RWPE2 (cell line): ENCODE results near the gene LASP1NB.
A peak's percentile ranks its signal among the peaks of the same experiment; 100 is the strongest.

ENCODE experiments used
- ATAC-seq: fragments of 200-7000 bp; cut with Tn5 transposase; 3 replicates; pipeline ENCODE4 v1.9.1; 2021; ENCODE audit warnings: low read depth
- DNase-seq: peaks from one replicate; pipeline ENCODE4 v3.0.0-alpha.2; 2020; ENCODE audit warnings: low spot score
- H3K27ac ChIP-seq: fragments of 450-650 bp; 2 replicates; pipeline ENCODE4 v1.5.1; 2017; ENCODE audit warnings: mild to moderate bottlenecking; ENCODE audit not compliant: poor library complexity, severe bottlenecking
- H3K27me3 ChIP-seq: fragments of 250-450 bp; sonication (Bioruptor Pico); 2 replicates; pipeline ENCODE4 v1.5.1; 2021; ENCODE audit warnings: mild to moderate bottlenecking, moderate library complexity; ENCODE audit not compliant: insufficient read depth, poor library complexity, severe bottlenecking
- H3K36me3 ChIP-seq: fragments of 250-450 bp; sonication (Bioruptor Pico); 2 replicates; pipeline ENCODE4 v1.5.1; 2020; ENCODE audit warnings: low read depth, mild to moderate bottlenecking, moderate library complexity
- H3K4me1 ChIP-seq: fragments of 250-450 bp; sonication (Bioruptor Pico); 2 replicates; pipeline ENCODE4 v1.5.1; 2021; ENCODE audit warnings: mild to moderate bottlenecking, moderate library complexity; ENCODE audit not compliant: insufficient read depth, poor library complexity, severe bottlenecking
- H3K4me3 ChIP-seq: fragments of 250-450 bp; sonication (Bioruptor Pico); 2 replicates; pipeline ENCODE4 v1.5.1; 2021; ENCODE audit warnings: mild to moderate bottlenecking, moderate library complexity; ENCODE audit not compliant: severe bottlenecking
- H3K9me3 ChIP-seq: fragments of 250-450 bp; sonication (Bioruptor Pico); 2 replicates; pipeline ENCODE4 v1.5.1; 2021; ENCODE audit warnings: mild to moderate bottlenecking, moderate library complexity; ENCODE audit not compliant: severe bottlenecking
- CTCF ChIP-seq: fragments of 450-650 bp; IDR thresholded peaks from one replicate; pipeline ENCODE4 v1.5.1; 2017; ENCODE audit warnings: mild to moderate bottlenecking, moderate library complexity; ENCODE audit not compliant: poor library complexity, severe bottlenecking

The LASP1NB gene

GRCh38 chr17:38925263-38925995 lies at the start of gene LASP1NB:
LASP1NB (plus strand) TSS chr17:38925614.
- Histone ChIP-seq H3K4me3 (no peak within 1 kb of the TSS), H3K27me3 (no peaks in the 10 kb centered on the region), H3K9me3 (no peaks in the 10 kb centered on the region), H3K36me3 (peaks cover under 1% of the 10 kb centered on the region; the same call in 1 of the 2 replicates), H3K27ac (no peak within 1 kb of the TSS), H3K4me1 (no peaks in the 10 kb centered on the region)
- TF ChIP-seq CTCF, result no peak
- DNase-seq (no peak), ATAC-seq (no peak)

GRCh38 chr17:38877130-38877851 lies 48.1 kb upstream of the LASP1NB start:
- no peak for DNase-seq
- peaks cover 73% of the 10 kb centered on the region for H3K4me1 ChIP-seq
- H3K9me3 ChIP-seq, result no peaks in the 10 kb centered on the region
- H3K4me3 ChIP-seq, result no peak overlapping the region
- no peak for TF ChIP-seq CTCF
- H3K36me3 ChIP-seq, result peaks cover 55% of the 10 kb centered on the region
- no peak for ATAC-seq
- H3K27me3 ChIP-seq, result no peaks in the 10 kb centered on the region
- H3K27ac ChIP-seq, result peak overlapping the region; percentile 98

- Histone ChIP-seq H3K4me1 (peaks cover 51% of the 10 kb centered on the region), H3K4me3 (no peak overlapping the region), H3K9me3 (no peaks in the 10 kb centered on the region), H3K27ac (peak overlapping the region; percentile 98), H3K27me3 (no peaks in the 10 kb centered on the region), H3K36me3 (peaks cover 67% of the 10 kb centered on the region)
- DNase-seq, result peak; percentile 93
- peak; percentile 90 for ATAC-seq
- TF ChIP-seq CTCF, result no peak
Observed at GRCh38 chr17:38879878-38880665, 45.3 kb upstream of the LASP1NB start.

- peaks cover 76% of the 10 kb centered on the region for H3K36me3 ChIP-seq
- TF ChIP-seq CTCF, result no peak
- no peak for DNase-seq
- ATAC-seq, result no peak
- H3K27ac ChIP-seq, result peak overlapping the region; percentile 98
- H3K9me3 ChIP-seq, result no peaks in the 10 kb centered on the region
- H3K27me3 ChIP-seq, result no peaks in the 10 kb centered on the region
- H3K4me3 ChIP-seq, result no peak overlapping the region
- H3K4me1 ChIP-seq, result peaks cover 42% of the 10 kb centered on the region
Observed at GRCh38 chr17:38881600-38882191, 43.7 kb upstream of the LASP1NB start.
